ENCODE measurements around the gene ZNF813. TPM values are rescaled to one million over a fixed set of nuclear protein-coding genes. Genes with fewer than 3 reads are reported as not detected.

ZNF813 gene
- polyA plus RNA-seq, 1 experiment: 0.60 TPM

GRCh38 chr19:53525922-53526321, 58.4 kb downstream of the ZNF813 start:
- no peak for DNase-seq (ENCODE audit: low read depth)
- POLR2A ChIA-PET: no interaction called here
- H3K27me3 ChIP-seq (ENCODE audit: control insufficient read depth, insufficient read depth, low read length): no peaks in the 10 kb centered on the region
- CTCF ChIA-PET: no interaction called here
- no peak for TF ChIP-seq CTCF (IDR thresholded peaks at IDR 0.05; ENCODE audit: insufficient read depth, low read depth, low read length)
- no peaks in the 10 kb centered on the region; the same call in 1 of the 2 replicates for H3K36me3 ChIP-seq (ENCODE audit: control insufficient read depth, insufficient read depth, low read length)
- no peak overlapping the region for H3K4me3 ChIP-seq (ENCODE audit: low read depth, low read length)

- Histone ChIP-seq H3K36me3 (ENCODE audit: control insufficient read depth, insufficient read depth, low read length) (no peaks in the 10 kb centered on the region; the same call in 1 of the 2 replicates), H3K27me3 (ENCODE audit: control insufficient read depth, insufficient read depth, low read length) (no peaks in the 10 kb centered on the region), H3K4me3 (ENCODE audit: low read depth, low read length) (no peak overlapping the region)
- CTCF ChIA-PET: no interaction called here
- no peak for DNase-seq (ENCODE audit: low read depth)
- TF ChIP-seq CTCF (IDR thresholded peaks at IDR 0.05; ENCODE audit: insufficient read depth, low read depth, low read length): no peak
- POLR2A ChIA-PET: no interaction called here
These were observed 63.1 kb downstream of the ZNF813 start for GRCh38 chr19:53530622-53531021.

GRCh38 chr19:53531457-53531856, 63.9 kb downstream of the ZNF813 start:
- Histone ChIP-seq H3K36me3 (ENCODE audit: control insufficient read depth, insufficient read depth, low read length) (no peaks in the 10 kb centered on the region; the same call in 1 of the 2 replicates), H3K4me3 (ENCODE audit: low read depth, low read length) (no peak overlapping the region), H3K27me3 (ENCODE audit: control insufficient read depth, insufficient read depth, low read length) (no peaks in the 10 kb centered on the region)
- ChIA-PET POLR2A (no interaction called here), CTCF (no interaction called here)
- DNase-seq (ENCODE audit: low read depth): no peak
- no peak for TF ChIP-seq CTCF (IDR thresholded peaks at IDR 0.05; ENCODE audit: insufficient read depth, low read depth, low read length)

- CTCF ChIA-PET: no interaction called here
- no peaks in the 10 kb centered on the region; the same call in 1 of the 2 replicates for H3K36me3 ChIP-seq (ENCODE audit: control insufficient read depth, insufficient read depth, low read length)
- no peak overlapping the region for H3K4me3 ChIP-seq (ENCODE audit: low read depth, low read length)
- POLR2A ChIA-PET: no interaction called here
- TF ChIP-seq CTCF (IDR thresholded peaks at IDR 0.05; ENCODE audit: insufficient read depth, low read depth, low read length): no peak
- H3K27me3 ChIP-seq (ENCODE audit: control insufficient read depth, insufficient read depth, low read length): no peaks in the 10 kb centered on the region
- DNase-seq (ENCODE audit: low read depth): no peak
These were observed 64.8 kb downstream of the ZNF813 start for GRCh38 chr19:53532362-53532761.

GRCh38 chr19:53536225-53536548, 68.7 kb downstream of the ZNF813 start:
- H3K4me3 ChIP-seq (ENCODE audit: low read depth, low read length): no peak overlapping the region
- H3K27me3 ChIP-seq (ENCODE audit: control insufficient read depth, insufficient read depth, low read length): no peaks in the 10 kb centered on the region
- no peak for DNase-seq (ENCODE audit: low read depth)
- ChIA-PET CTCF (no interaction called here), POLR2A (no interaction called here)
- no peaks in the 10 kb centered on the region for H3K36me3 ChIP-seq (ENCODE audit: control insufficient read depth, insufficient read depth, low read length)
- TF ChIP-seq CTCF (IDR thresholded peaks at IDR 0.05; ENCODE audit: insufficient read depth, low read depth, low read length): no peak
